Erythroblast (primary cell): ENCODE results near the gene TCF7.

Experiments used
- GATA1 ChIP-seq: IDR thresholded peaks from 2 replicates; pipeline ENCODE4 v1.6.1; 2011; ENCODE audit warnings: low read depth, mild to moderate bottlenecking, control low read depth, low read length, moderate library complexity
- POLR2A ChIP-seq: IDR thresholded peaks from 2 replicates; pipeline ENCODE4 v1.6.1; 2011; ENCODE audit warnings: mild to moderate bottlenecking, low read length

GRCh38 chr5:134100283-134101091 is 14.0 kb upstream of the TCF7 start:
- TF ChIP-seq POLR2A (no peak), GATA1 (no peak)
